GM12872 (cell line): Measurements from ENCODE around the gene EIF3L.

Source experiments
- TF ChIP-seq, protein P1 (sequence below): IDR thresholded peaks from 3 replicates; pipeline ENCODE4 v1.5.1; 2011; ENCODE audit warnings: low read depth, mild to moderate bottlenecking, low read length, moderate library complexity; ENCODE audit not compliant: insufficient read depth

Gene EIF3L

DNA sequence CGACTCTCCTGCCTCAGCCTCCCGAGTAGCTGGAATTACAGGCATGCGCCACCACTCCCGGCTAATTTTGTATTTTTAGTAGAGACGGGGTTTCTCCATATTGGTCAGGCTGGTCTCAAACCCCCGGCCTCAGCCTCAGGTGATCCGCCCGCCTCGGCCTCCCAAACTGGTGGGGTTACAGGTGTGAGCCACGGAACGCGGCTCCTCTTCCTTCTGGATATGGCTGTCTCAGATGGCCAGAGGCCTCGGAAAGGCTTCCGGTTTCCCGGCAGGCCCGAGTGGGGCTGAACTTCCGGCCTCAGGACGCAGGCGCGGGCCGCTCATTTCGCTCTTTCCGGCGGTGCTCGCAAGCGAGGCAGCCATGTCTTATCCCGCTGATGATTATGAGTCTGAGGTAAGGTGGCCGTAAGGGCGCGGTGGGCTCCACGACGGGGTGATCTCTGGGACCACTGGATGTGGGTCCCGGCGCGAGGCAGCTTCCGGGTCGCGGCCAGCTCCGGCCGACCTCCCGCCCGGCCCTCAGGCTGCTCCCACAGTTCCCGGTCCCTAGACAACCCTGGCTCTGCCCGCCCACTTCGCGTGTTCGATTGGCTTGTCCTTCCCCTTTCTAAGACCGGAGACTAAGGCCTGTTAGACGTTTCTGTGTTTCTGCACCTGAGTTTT, at the start of gene EIF3L:
Gene EIF3L (plus strand): TSS at position 331 of the 663 bp plus-strand sequence. CDS start 31 bp downstream, at position 362.
- TF ChIP-seq, protein P1, sequence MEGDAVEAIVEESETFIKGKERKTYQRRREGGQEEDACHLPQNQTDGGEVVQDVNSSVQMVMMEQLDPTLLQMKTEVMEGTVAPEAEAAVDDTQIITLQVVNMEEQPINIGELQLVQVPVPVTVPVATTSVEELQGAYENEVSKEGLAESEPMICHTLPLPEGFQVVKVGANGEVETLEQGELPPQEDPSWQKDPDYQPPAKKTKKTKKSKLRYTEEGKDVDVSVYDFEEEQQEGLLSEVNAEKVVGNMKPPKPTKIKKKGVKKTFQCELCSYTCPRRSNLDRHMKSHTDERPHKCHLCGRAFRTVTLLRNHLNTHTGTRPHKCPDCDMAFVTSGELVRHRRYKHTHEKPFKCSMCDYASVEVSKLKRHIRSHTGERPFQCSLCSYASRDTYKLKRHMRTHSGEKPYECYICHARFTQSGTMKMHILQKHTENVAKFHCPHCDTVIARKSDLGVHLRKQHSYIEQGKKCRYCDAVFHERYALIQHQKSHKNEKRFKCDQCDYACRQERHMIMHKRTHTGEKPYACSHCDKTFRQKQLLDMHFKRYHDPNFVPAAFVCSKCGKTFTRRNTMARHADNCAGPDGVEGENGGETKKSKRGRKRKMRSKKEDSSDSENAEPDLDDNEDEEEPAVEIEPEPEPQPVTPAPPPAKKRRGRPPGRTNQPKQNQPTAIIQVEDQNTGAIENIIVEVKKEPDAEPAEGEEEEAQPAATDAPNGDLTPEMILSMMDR: no peak

DNA sequence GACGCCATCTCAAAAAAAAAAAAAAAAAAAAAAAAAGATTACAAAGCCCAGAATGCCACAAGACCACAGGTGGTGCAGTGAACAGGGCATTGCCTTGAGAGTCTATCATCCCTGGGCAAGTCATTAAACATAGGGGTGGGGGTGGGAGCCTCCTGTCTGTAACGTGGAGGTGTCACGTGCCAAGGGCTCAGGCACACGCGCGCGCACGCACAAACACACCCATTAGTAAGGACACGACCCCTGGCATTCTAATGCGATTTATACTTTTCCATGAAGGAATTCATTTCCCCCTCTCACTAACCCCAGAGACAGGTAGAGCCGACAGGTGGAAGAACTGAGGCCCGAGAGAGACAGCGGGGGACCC, 47.3 kb upstream of the EIF3L start:
- TF ChIP-seq, protein P1: no peak

DNA sequence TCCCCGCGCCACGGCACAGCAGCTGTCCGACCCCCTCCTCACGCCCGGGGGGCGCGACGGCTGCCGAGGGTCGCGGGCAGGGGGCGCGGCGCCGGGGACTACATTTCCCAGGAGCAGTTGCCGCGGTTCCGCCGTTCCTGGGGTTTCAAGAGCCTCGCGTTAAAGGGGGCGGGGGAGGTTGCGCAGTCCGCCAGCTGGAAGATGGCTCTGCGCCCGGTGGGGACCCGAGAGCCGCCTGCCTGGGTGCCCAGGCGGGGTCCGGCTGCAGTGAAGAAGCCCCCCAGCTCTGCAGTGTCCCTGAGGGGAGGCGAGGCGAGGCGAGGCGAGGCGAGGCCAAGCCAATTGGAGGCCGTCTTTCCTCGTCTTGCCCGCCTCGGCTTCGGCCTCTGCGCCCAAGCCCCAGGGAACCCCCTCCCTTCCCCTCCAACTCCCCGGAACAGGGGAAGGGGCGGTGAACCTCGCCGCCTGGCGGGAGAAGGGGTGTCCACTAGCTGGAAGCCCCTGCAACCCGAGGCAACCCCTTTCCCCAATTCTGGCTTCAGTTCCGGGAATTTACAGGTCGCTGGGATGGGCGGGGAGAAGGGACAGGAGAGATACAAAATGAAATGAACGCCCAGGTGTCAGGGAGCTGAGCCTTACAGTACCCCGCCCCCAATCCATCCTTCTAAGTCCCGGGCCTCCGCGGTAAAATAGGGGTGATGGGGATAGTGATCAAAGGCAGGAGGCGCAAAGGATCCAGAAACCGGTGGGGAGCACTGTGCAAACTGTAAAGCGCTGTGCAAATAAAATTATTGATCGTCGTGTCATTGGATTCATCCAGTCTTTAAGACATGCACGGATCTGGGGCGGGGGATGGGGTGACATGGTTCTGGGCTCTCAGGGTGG, 46.7 kb upstream of the EIF3L start:
- TF ChIP-seq, protein P1: no peak

DNA sequence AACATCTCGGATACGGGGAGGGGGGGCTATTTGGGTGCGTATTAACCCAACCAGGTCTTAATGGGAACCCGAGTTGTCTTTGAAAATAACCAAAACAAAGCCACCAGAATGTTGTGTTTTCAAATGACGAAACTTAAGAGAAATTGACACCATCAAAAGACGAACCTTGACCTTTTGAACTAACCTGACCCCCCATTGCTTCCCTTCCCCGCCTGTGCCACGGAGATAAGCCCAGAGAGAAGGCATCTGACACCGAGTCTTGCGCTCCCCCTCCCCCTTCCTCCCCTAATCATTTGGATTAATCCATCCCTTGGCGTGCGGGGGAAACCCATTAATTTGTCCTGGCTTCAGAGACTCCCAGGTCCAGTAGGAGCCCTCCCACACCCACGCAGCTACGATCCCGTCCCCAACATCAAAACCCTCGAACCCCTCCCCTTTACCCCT, 46.0 kb upstream of the EIF3L start:
- TF ChIP-seq, protein P1: no peak

DNA sequence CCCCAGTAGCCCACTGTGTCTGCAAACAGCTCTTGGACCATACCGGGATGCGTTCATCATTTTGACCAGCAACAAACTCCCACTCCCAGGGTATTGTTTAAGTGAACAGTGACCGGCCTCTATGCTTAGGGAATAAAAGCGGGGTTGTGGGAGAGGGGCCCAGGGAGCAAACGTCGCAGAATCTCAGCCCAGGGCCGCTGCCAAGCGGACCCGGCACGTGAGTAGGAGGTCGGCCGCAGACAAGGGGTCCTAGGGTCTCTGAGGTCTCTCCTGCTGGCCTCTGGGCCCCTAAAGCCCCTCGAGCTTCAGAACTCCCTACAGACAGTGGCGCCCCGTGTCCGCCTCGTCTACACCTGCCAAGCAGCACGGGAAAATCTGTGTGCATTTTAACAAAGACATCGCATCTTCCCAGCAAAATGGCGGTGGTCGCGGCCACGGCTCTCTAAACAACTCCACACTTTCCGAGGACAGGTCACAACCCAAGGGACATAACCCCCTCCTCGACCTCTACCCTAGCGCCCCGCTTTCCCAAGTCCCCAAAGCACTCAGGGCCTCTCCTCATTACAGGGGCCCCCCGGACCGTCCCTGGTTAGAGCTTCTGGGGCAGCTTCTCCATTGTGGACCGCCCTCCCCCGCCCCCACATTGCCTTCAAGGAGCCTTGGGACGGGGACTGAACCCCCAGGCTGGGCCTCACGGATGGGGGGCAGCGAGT, 45.4 kb upstream of the EIF3L start:
- TF ChIP-seq, protein P1: no peak

DNA sequence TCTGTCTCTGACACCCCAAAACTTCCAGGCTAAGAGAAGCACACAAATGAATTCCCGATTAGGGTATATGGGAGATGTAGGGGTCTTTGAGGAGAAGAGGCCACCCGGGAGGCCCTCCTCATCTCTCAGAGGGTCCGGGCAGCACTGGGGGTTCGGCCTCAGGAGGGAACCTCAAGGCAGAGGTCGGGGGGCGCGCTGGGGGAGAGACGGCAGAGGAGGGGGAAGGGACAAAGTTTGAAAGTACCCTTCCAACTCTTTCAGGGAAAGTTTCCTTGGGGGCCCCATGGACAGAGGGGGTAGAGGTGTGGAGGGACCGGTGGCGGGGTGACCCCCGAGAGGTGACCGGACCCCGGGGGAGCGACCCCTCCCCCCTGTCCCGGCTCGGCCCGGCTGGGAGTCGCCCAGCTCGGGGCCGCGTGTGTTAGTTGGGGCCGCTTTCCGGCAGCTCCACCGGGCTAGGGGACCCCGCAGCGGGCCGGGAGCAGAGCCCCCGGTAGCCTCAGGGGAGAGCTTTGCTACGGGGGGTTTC, 44.8 kb upstream of the EIF3L start:
- TF ChIP-seq, protein P1: no peak
